CMK (cell line): ENCODE measurements around the gene SOCS4.
"Not testable (repeated sequence)": the region's sequence is repeated elsewhere in the genome, so short reads cannot be mapped to it uniquely, and the experiment has no call there.

Experiments
- DNase-seq: peaks from one replicate; pipeline ENCODE4 v3.0.0-alpha.2; 2010; ENCODE audit warnings: low read depth

SOCS4 gene

GRCh38 chr14:55026793-55027561 lies at the start of gene SOCS4, which contains the start of gene WDHD1:
Gene SOCS4 (plus strand): TSS chr14:55027236. CDS start chr14:55043042, 15,806 bp downstream.
Gene WDHD1 (minus strand): TSS chr14:55027099. CDS start chr14:55026787, 312 bp downstream.
- DNase-seq: peak; percentile 78

GRCh38 chr14:54979039-54979438 lies 48.0 kb upstream of the SOCS4 start:
- no peak for DNase-seq

- no peak for DNase-seq
Measured at GRCh38 chr14:54981698-54982097, 45.3 kb upstream of the SOCS4 start.

GRCh38 chr14:54985156-54985555 lies 41.9 kb upstream of the SOCS4 start:
- no peak for DNase-seq

- DNase-seq: no peak
Measured at GRCh38 chr14:55000381-55000780, 26.7 kb upstream of the SOCS4 start.

GRCh38 chr14:55005071-55005470 lies 22.0 kb upstream of the SOCS4 start:
- DNase-seq: no peak

GRCh38 chr14:55015006-55015405 lies 12.0 kb upstream of the SOCS4 start:
- DNase-seq: no peak

GRCh38 chr14:55019968-55020554 lies 7.0 kb upstream of the SOCS4 start:
- DNase-seq: no peak

GRCh38 chr14:55024365-55024764 lies 2.7 kb upstream of the SOCS4 start:
- not testable (repeated sequence) for DNase-seq

- DNase-seq: no peak
Measured at GRCh38 chr14:55025948-55026347, 1.1 kb upstream of the SOCS4 start.

GRCh38 chr14:55026441-55026792 lies 619 bp upstream of the SOCS4 start:
- no peak for DNase-seq

GRCh38 chr14:55028066-55028465 lies 1.0 kb downstream of the SOCS4 start:
- DNase-seq: no peak

GRCh38 chr14:55028476-55028875 lies 1.4 kb downstream of the SOCS4 start:
- no peak for DNase-seq

- DNase-seq: no peak
Measured at GRCh38 chr14:55031190-55031589, 4.2 kb downstream of the SOCS4 start.

GRCh38 chr14:55037995-55038394 lies 11.0 kb downstream of the SOCS4 start:
- DNase-seq: not testable (repeated sequence)

GRCh38 chr14:55038708-55039107 lies 11.7 kb downstream of the SOCS4 start:
- no peak for DNase-seq

- no peak for DNase-seq
Measured at GRCh38 chr14:55043528-55043927, 16.5 kb downstream of the SOCS4 start.

GRCh38 chr14:55045087-55045486 lies 18.1 kb downstream of the SOCS4 start:
- no peak for DNase-seq

GRCh38 chr14:55047301-55048053 lies 20.4 kb downstream of the SOCS4 start:
- DNase-seq: no peak

- no peak for DNase-seq
Measured at GRCh38 chr14:55048900-55049436, 21.9 kb downstream of the SOCS4 start.

GRCh38 chr14:55051165-55051422 lies 24.1 kb downstream of the SOCS4 start:
- no peak for DNase-seq

- DNase-seq: peak; percentile 70
Measured at GRCh38 chr14:55051423-55052268, 24.6 kb downstream of the SOCS4 start, which contains the start of gene MAPK1IP1L. Gene MAPK1IP1L (plus strand): TSS chr14:55051647. CDS start chr14:55061684, 10,037 bp downstream.
